ENCODE data around the gene TUBB2A. TPM values are rescaled to one million over a fixed set of nuclear protein-coding genes. Genes with fewer than 3 reads are reported as not detected.

The TUBB2A gene
- total and polyA plus RNA-seq, 10 of the 15 experiments (the other 5 are each of a cell fraction or from before 2014, with no cell fraction given), result 2.2 to 49.5 (median 31.3) TPM

DNA sequence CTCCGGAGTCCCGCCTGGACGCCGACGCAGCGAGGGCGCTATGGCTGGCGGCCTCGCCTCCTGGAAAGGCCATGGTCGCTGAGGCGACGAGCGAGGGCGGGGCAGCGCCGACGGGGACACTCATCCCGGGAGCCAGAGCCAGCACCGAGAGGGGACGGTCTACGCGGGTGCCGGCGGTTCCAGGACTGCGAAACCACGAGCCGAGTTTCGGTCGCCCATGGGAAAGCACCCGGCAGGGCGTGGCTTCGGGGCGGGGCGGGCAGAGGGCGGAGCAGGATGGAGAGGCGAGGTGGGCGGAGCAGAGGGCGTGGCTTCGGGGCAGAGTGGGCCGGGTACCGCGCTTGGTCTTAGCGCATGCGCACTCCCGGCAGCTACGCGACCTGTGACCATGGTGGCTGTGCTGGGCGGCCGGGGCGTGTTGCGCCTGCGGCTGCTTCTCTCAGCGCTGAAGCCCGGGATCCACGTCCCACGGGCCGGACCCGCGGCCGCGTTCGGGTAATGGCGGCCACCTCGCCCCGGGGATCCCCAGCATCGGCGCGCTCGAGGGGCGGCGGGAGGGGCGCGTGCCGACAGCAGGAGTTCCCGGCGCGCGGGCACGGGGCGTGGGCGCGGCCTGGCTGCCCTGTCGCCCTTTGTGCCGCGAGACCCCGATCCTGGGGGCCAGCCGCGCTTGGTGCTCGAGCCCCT lies 38.8 kb downstream of the TUBB2A start, which contains the start of gene BPHL (continued):
- TF ChIP-seq, protein P1, sequence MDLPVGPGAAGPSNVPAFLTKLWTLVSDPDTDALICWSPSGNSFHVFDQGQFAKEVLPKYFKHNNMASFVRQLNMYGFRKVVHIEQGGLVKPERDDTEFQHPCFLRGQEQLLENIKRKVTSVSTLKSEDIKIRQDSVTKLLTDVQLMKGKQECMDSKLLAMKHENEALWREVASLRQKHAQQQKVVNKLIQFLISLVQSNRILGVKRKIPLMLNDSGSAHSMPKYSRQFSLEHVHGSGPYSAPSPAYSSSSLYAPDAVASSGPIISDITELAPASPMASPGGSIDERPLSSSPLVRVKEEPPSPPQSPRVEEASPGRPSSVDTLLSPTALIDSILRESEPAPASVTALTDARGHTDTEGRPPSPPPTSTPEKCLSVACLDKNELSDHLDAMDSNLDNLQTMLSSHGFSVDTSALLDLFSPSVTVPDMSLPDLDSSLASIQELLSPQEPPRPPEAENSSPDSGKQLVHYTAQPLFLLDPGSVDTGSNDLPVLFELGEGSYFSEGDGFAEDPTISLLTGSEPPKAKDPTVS (IDR thresholded peaks at IDR 0.05; ENCODE audit: low read depth, low read length), result no peak
- no peak for TF ChIP-seq FOS (IDR thresholded peaks at IDR 0.05; ENCODE audit: borderline replicate concordance, extremely low read depth, insufficient read length)
- peak; percentile 99 for TF ChIP-seq HDGF (IDR thresholded peaks at IDR 0.05)
- TF ChIP-seq, protein P2, sequence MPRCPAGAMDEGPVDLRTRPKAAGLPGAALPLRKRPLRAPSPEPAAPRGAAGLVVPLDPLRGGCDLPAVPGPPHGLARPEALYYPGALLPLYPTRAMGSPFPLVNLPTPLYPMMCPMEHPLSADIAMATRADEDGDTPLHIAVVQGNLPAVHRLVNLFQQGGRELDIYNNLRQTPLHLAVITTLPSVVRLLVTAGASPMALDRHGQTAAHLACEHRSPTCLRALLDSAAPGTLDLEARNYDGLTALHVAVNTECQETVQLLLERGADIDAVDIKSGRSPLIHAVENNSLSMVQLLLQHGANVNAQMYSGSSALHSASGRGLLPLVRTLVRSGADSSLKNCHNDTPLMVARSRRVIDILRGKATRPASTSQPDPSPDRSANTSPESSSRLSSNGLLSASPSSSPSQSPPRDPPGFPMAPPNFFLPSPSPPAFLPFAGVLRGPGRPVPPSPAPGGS (IDR thresholded peaks at IDR 0.05; ENCODE audit: borderline replicate concordance, insufficient read depth, low read depth, low read length, poor library complexity, severe bottlenecking), result no peak
- TF ChIP-seq, protein P3, sequence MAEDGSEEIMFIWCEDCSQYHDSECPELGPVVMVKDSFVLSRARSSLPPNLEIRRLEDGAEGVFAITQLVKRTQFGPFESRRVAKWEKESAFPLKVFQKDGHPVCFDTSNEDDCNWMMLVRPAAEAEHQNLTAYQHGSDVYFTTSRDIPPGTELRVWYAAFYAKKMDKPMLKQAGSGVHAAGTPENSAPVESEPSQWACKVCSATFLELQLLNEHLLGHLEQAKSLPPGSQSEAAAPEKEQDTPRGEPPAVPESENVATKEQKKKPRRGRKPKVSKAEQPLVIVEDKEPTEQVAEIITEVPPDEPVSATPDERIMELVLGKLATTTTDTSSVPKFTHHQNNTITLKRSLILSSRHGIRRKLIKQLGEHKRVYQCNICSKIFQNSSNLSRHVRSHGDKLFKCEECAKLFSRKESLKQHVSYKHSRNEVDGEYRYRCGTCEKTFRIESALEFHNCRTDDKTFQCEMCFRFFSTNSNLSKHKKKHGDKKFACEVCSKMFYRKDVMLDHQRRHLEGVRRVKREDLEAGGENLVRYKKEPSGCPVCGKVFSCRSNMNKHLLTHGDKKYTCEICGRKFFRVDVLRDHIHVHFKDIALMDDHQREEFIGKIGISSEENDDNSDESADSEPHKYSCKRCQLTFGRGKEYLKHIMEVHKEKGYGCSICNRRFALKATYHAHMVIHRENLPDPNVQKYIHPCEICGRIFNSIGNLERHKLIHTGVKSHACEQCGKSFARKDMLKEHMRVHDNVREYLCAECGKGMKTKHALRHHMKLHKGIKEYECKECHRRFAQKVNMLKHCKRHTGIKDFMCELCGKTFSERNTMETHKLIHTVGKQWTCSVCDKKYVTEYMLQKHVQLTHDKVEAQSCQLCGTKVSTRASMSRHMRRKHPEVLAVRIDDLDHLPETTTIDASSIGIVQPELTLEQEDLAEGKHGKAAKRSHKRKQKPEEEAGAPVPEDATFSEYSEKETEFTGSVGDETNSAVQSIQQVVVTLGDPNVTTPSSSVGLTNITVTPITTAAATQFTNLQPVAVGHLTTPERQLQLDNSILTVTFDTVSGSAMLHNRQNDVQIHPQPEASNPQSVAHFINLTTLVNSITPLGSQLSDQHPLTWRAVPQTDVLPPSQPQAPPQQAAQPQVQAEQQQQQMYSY (CRISPR knock-in tag; IDR thresholded peaks at IDR 0.05), result no peak
- 0 out of 2 replicates have a peak, but pooled peaks have one; percentile 52 for TF ChIP-seq IRF4 (IDR thresholded peaks at IDR 0.05; ENCODE audit: low read depth, low read length)
- peak; percentile 84 to 87 for TF ChIP-seq IKZF2 (IDR thresholded peaks at IDR 0.05)
- no peak for TF ChIP-seq TCF12 (IDR thresholded peaks at IDR 0.05; ENCODE audit: low read depth, low read length)
- TF ChIP-seq, protein P4, sequence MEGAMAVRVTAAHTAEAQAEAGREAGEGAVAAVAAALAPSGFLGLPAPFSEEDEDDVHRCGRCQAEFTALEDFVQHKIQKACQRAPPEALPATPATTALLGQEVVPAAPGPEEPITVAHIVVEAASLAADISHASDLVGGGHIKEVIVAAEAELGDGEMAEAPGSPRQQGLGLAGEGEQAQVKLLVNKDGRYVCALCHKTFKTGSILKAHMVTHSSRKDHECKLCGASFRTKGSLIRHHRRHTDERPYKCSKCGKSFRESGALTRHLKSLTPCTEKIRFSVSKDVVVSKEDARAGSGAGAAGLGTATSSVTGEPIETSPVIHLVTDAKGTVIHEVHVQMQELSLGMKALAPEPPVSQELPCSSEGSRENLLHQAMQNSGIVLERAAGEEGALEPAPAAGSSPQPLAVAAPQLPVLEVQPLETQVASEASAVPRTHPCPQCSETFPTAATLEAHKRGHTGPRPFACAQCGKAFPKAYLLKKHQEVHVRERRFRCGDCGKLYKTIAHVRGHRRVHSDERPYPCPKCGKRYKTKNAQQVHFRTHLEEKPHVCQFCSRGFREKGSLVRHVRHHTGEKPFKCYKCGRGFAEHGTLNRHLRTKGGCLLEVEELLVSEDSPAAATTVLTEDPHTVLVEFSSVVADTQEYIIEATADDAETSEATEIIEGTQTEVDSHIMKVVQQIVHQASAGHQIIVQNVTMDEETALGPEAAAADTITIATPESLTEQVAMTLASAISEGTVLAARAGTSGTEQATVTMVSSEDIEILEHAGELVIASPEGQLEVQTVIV (IDR thresholded peaks at IDR 0.05; ENCODE audit: borderline replicate concordance, partially characterized antibody), result no peak
- no peak for TF ChIP-seq POLR2AphosphoS2 (IDR thresholded peaks at IDR 0.05; ENCODE audit: low read depth, low read length)
- peak; percentile 91 for TF ChIP-seq EED (IDR thresholded peaks at IDR 0.05; ENCODE audit: low read depth)
- TF ChIP-seq, protein P5, sequence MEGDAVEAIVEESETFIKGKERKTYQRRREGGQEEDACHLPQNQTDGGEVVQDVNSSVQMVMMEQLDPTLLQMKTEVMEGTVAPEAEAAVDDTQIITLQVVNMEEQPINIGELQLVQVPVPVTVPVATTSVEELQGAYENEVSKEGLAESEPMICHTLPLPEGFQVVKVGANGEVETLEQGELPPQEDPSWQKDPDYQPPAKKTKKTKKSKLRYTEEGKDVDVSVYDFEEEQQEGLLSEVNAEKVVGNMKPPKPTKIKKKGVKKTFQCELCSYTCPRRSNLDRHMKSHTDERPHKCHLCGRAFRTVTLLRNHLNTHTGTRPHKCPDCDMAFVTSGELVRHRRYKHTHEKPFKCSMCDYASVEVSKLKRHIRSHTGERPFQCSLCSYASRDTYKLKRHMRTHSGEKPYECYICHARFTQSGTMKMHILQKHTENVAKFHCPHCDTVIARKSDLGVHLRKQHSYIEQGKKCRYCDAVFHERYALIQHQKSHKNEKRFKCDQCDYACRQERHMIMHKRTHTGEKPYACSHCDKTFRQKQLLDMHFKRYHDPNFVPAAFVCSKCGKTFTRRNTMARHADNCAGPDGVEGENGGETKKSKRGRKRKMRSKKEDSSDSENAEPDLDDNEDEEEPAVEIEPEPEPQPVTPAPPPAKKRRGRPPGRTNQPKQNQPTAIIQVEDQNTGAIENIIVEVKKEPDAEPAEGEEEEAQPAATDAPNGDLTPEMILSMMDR (IDR thresholded peaks at IDR 0.05 in 2 of 3, conservative IDR thresholded peaks at IDR 0.05 in 1 of 3; ENCODE audit: control insufficient read depth in 2 of 3, extremely low read depth in 1 of 3, insufficient read depth in 1 of 3, low read depth in 3 of 3, low read length in 3 of 3), result no peak
- no peak for TF ChIP-seq TBL1XR1 (IDR thresholded peaks at IDR 0.05; ENCODE audit: low read depth, low read length)
- TF ChIP-seq CEBPB (IDR thresholded peaks at IDR 0.05; ENCODE audit: borderline replicate concordance in 1 of 2, low read depth in 2 of 2, low read length in 2 of 2), result no peak
- TF ChIP-seq POLR2A (IDR thresholded peaks at IDR 0.05; ENCODE audit: low read depth, low read length), result peak; percentile 90
- no peak for TF ChIP-seq MTA2 (IDR thresholded peaks at IDR 0.05; ENCODE audit: low read depth)
- no peak for TF ChIP-seq ZZZ3 (IDR thresholded peaks at IDR 0.05; ENCODE audit: control insufficient read depth, insufficient read length, low read depth)
- no peak for TF ChIP-seq NR2C2 (IDR thresholded peaks at IDR 0.05; ENCODE audit: borderline replicate concordance, control insufficient read depth, insufficient read length, low read depth)
- TF ChIP-seq HCFC1 (IDR thresholded peaks at IDR 0.05; ENCODE audit: low read length), result no peak

Measured in GM12878 (cell line).